NCI-H146 treated with DMSO at 0.1 percent for 48 hours (cell line): ENCODE results near the gene FGF5.
"Not testable (repeated sequence)": the region's sequence is repeated elsewhere in the genome, so short reads cannot be mapped to it uniquely, and the experiment has no call there.

Source experiments
- DNase-seq: peaks from one replicate; lab custom pipeline; 2025; ENCODE audit not compliant: unreplicated experiment; lab: John Stamatoyannopoulos, UW

FGF5 gene

GRCh38 chr4:80294206-80294605 lies 27.7 kb downstream of the FGF5 start:
- no peak for DNase-seq

GRCh38 chr4:80295336-80295735 lies 28.9 kb downstream of the FGF5 start:
- DNase-seq, result no peak

GRCh38 chr4:80295826-80296225 lies 29.4 kb downstream of the FGF5 start:
- DNase-seq, result no peak

GRCh38 chr4:80301884-80302283 lies 35.4 kb downstream of the FGF5 start:
- no peak for DNase-seq

- DNase-seq, result no peak
Observed at GRCh38 chr4:80302616-80303223, 36.3 kb downstream of the FGF5 start.

GRCh38 chr4:80305466-80305865 lies 39.0 kb downstream of the FGF5 start:
- DNase-seq, result no peak

GRCh38 chr4:80306260-80306659 lies 39.8 kb downstream of the FGF5 start:
- no peak for DNase-seq

GRCh38 chr4:80307183-80307735 lies 40.8 kb downstream of the FGF5 start:
- DNase-seq, result peak; percentile 49

GRCh38 chr4:80307774-80308465 lies 41.5 kb downstream of the FGF5 start:
- DNase-seq, result peak; percentile 63

GRCh38 chr4:80308466-80308822 lies 42.0 kb downstream of the FGF5 start:
- DNase-seq, result no peak

GRCh38 chr4:80309294-80310004 lies 43.0 kb downstream of the FGF5 start:
- no peak for DNase-seq

GRCh38 chr4:80311130-80311529 lies 44.7 kb downstream of the FGF5 start:
- DNase-seq, result no peak

GRCh38 chr4:80312124-80312523 lies 45.7 kb downstream of the FGF5 start:
- no peak for DNase-seq

GRCh38 chr4:80313627-80314026 lies 47.2 kb downstream of the FGF5 start:
- no peak for DNase-seq

- not testable (repeated sequence) for DNase-seq
Observed at GRCh38 chr4:80315848-80316247, 49.4 kb downstream of the FGF5 start.

GRCh38 chr4:80321341-80321740 lies 54.9 kb downstream of the FGF5 start:
- no peak for DNase-seq

GRCh38 chr4:80321776-80322175 lies 55.3 kb downstream of the FGF5 start:
- no peak for DNase-seq

GRCh38 chr4:80322716-80323115 lies 56.3 kb downstream of the FGF5 start:
- DNase-seq, result peak; percentile 16

GRCh38 chr4:80324171-80324570 lies 57.7 kb downstream of the FGF5 start:
- no peak for DNase-seq

GRCh38 chr4:80331693-80332092 lies 65.2 kb downstream of the FGF5 start:
- DNase-seq, result no peak

GRCh38 chr4:80333121-80333520 lies 66.7 kb downstream of the FGF5 start:
- no peak for DNase-seq

GRCh38 chr4:80334568-80334967 lies 68.1 kb downstream of the FGF5 start:
- no peak for DNase-seq
